Endothelial cell of umbilical vein (primary cell): ENCODE data around the gene FEN1. TPM values are rescaled to one million over a fixed set of nuclear protein-coding genes. Genes with fewer than 3 reads are reported as not detected.

ENCODE experiments used
- BruUV-seq: library from RNA; stranded (reverse); fragments of 400-500 nt; replicated peaks from 2 replicates; lab custom pipeline; 2021; lab: Mats Ljungman, UMichigan
- CTCF ChIA-PET: fragments of 300-600, 350-600 bp; sonication (Branson Sonifier 250); formaldehyde crosslinking; loops from one replicate; lab custom pipeline; 2021; ENCODE audit warnings: antibody characterized with exemption, inconsistent platforms; lab: Charles Lee
- POLR2A ChIA-PET: fragments of 300-600, 350-600 bp; sonication (Branson Sonifier 250); formaldehyde crosslinking; loops from one replicate; lab custom pipeline; 2021; ENCODE audit warnings: antibody characterized with exemption, inconsistent platforms; lab: Charles Lee
- DNase-seq: peaks from one replicate; pipeline ENCODE4 v3.0.0-alpha.2; 2011; ENCODE audit warnings: low read depth, low spot score
- FAIRE-seq: peaks from 2 replicates; lab custom pipeline; 2011; peaks lifted over from hg19 to GRCh38; lab: Jason Lieb, UNC
- H2AFZ ChIP-seq: 2 replicates; pipeline ENCODE4 v1.6.0; 2012; ENCODE audit warnings: low read depth, low read length, control low read depth, inconsistent platforms
- H3K27ac ChIP-seq: 2 replicates; pipeline ENCODE4 v1.5.1; 2011; ENCODE audit warnings: low read depth, mild to moderate bottlenecking, control low read depth, low read length, moderate library complexity; ENCODE audit not compliant: insufficient read depth
- H3K27me3 ChIP-seq, 2 experiments: 2 replicates each; pipeline versions ENCODE4 v1.6.0 to v1.6.1; 2011; ENCODE audit warnings: low read length in 2 of 2, mixed read lengths in 1 of 2; ENCODE audit not compliant: control insufficient read depth in 2 of 2, insufficient read depth in 2 of 2
- H3K36me3 ChIP-seq, 2 experiments: 2 replicates in 1 of 2; 3 replicates in 1 of 2; pipeline ENCODE4 v1.5.1; 2011; ENCODE audit warnings: low read length in 2 of 2, mild to moderate bottlenecking in 1 of 2, moderate library complexity in 1 of 2; ENCODE audit not compliant: control insufficient read depth in 2 of 2, insufficient read depth in 2 of 2; ENCODE audit errors: extremely low read depth in 1 of 2
- H3K4me1 ChIP-seq: 3 replicates; pipeline ENCODE4 v1.5.1; 2011; ENCODE audit warnings: mild to moderate bottlenecking, low read length; ENCODE audit not compliant: control insufficient read depth, insufficient read depth; ENCODE audit errors: extremely low read depth
- H3K4me2 ChIP-seq: 2 replicates; pipeline ENCODE4 v1.6.1; 2011; ENCODE audit warnings: low read length, control low read depth, mixed read lengths; ENCODE audit not compliant: insufficient read depth
- H3K4me3 ChIP-seq, 3 experiments: fragments of 200-600 bp in 1 of 3; sonication (generic), shearing (Covaris generic) in 1 of 3; replicated peaks in 1 of 3; 2 replicates each; pipeline ENCODE4 v1.5.1; 2011 to 2016; ENCODE audit warnings: control low read depth in 3 of 3, low read length in 3 of 3, mild to moderate bottlenecking in 2 of 3, inconsistent platforms in 1 of 3, low read depth in 1 of 3, moderate library complexity in 1 of 3; ENCODE audit not compliant: insufficient read depth in 1 of 3
- H3K79me2 ChIP-seq: 2 replicates; pipeline ENCODE4 v1.6.0; 2012; ENCODE audit warnings: low read length, inconsistent platforms; ENCODE audit not compliant: control insufficient read depth, insufficient read depth
- H3K9ac ChIP-seq: replicated peaks from 2 replicates; pipeline ENCODE3; 2011; ENCODE audit warnings: low read length, control low read depth; ENCODE audit not compliant: insufficient read depth; ENCODE audit errors: extremely low read depth
- H3K9me1 ChIP-seq: replicated peaks from 3 replicates; pipeline ENCODE4 v1.6.0; 2011; ENCODE audit warnings: mild to moderate bottlenecking, low read length; ENCODE audit not compliant: control insufficient read depth, insufficient read depth; ENCODE audit errors: extremely low read depth
- H3K9me3 ChIP-seq: replicated peaks from 2 replicates; pipeline ENCODE4 v1.5.1; 2012; ENCODE audit warnings: low read length, inconsistent platforms; ENCODE audit not compliant: control insufficient read depth, insufficient read depth
- H4K20me1 ChIP-seq: replicated peaks from 2 replicates; pipeline ENCODE3; 2011; ENCODE audit warnings: mild to moderate bottlenecking, low read length; ENCODE audit not compliant: control insufficient read depth, insufficient read depth; ENCODE audit errors: extremely low read depth
- EZH2 ChIP-seq: IDR thresholded peaks from 2 replicates; pipeline ENCODE4 v1.6.1; 2012; ENCODE audit warnings: borderline replicate concordance, low read depth, mild to moderate bottlenecking, moderate library complexity, low read length, inconsistent platforms; ENCODE audit not compliant: severe bottlenecking
- FOS ChIP-seq: IDR thresholded peaks from 2 replicates; pipeline ENCODE4 v1.6.1; 2011; ENCODE audit warnings: mild to moderate bottlenecking, low read length, moderate library complexity, borderline replicate concordance; ENCODE audit not compliant: insufficient read depth
- GATA2 ChIP-seq: IDR thresholded peaks from 2 replicates; pipeline ENCODE4 v1.7.0; 2011; ENCODE audit warnings: low read depth, mild to moderate bottlenecking, moderate library complexity, mixed read lengths, low read length; ENCODE audit not compliant: insufficient read length, insufficient read depth
- JUN ChIP-seq: IDR thresholded peaks from 2 replicates; pipeline ENCODE4 v1.6.1; 2011; ENCODE audit warnings: borderline replicate concordance, low read depth; ENCODE audit not compliant: insufficient read length, insufficient read depth
- MYC ChIP-seq: IDR thresholded peaks from one replicate; pipeline ENCODE4 v1.6.1; 2011; ENCODE audit warnings: mild to moderate bottlenecking, low read depth, low read length
- POLR2A ChIP-seq: IDR thresholded peaks from 2 replicates; pipeline ENCODE4 v1.6.1; 2012; ENCODE audit warnings: low read depth, mild to moderate bottlenecking, control low read depth, low read length
- POLR2AphosphoS5 ChIP-seq: IDR thresholded peaks from 2 replicates; pipeline ENCODE4 v1.6.1; 2012; ENCODE audit warnings: low read depth, mild to moderate bottlenecking, control low read depth, low read length, moderate library complexity; ENCODE audit not compliant: insufficient read depth
- dilution Hi-C: fragments of 300-500 bp; cut with MboI; formaldehyde crosslinking; loops from one replicate; pipeline ENCODE4 v1.15.0; 2019; ENCODE audit warnings: low sequenced_read_pairs; ENCODE audit not compliant: extremely low pct_ligation_motif_present
- intact Hi-C: fragments of 100-400 bp; cut with micrococcal nuclease; formaldehyde crosslinking; loops from one replicate; pipeline ENCODE4 v1.10.0; 2022
- polyA plus RNA-seq, 4 experiments: library from polyadenylated mRNA; depleted of rRNA in 3 of 4; stranded (reverse) in 3 of 4; unstranded in 1 of 4; fragments of >200 nt; gene quantifications; 2 replicates each; pipeline versions ENCODE4 v1.2.1 to v1.2.3, GENCODE V29; 2011 to 2012; ENCODE audit warnings: missing spikeins in 1 of 4
- total RNA-seq: library from RNA; stranded (reverse); gene quantifications from 2 replicates; pipeline ENCODE4 v1.2.3, GENCODE V29; 2021
- TF ChIP-seq, protein P1 (sequence below), 2 donors: IDR thresholded peaks; 1 replicate in 1 of 2; 2 replicates in 1 of 2; pipeline ENCODE4 v1.5.1; 2011; ENCODE audit warnings: low read length in 2 of 2, mild to moderate bottlenecking in 2 of 2, moderate library complexity in 2 of 2, control low read depth in 1 of 2, inconsistent platforms in 1 of 2, low read depth in 1 of 2; ENCODE audit not compliant: insufficient read depth in 1 of 2; ENCODE audit errors: extremely low read depth in 1 of 2
- TF ChIP-seq, protein P2 (sequence below): IDR thresholded peaks from 2 replicates; pipeline ENCODE4 v1.6.1; 2011; ENCODE audit not compliant: insufficient read depth, insufficient read length

Gene FEN1
- total and polyA plus RNA-seq, 2 donors (not counting 3 experiments of a cell fraction or from before 2014, with no cell fraction given): 29.3 to 60.5 TPM

DNA sequence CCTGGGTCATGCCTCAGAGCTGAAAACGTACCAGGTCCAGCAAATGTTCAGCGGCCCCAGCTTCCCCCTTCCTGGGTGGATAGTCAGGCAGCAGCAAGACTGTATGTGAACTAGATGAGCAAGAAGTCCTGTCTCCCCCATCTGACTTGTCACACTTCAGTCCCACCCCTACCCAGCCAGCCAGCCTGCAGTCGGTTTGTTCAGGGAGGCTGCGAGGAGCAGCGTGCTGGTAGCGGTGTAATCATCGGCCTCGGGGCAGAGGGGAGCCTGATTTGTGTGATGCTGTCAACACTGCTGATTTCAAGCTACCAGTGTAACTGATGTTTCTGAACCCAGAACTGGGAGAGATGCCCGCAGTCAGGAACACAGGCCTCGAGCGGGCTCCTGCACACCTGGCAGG lies 9.9 kb upstream of the FEN1 start:
- CTCF ChIA-PET: interaction anchor here (1.2 to 1.5 kb wide), 2 partner anchors 11 to 14 kb away, joined by 3 to 5 read pairs; no protein-coding TSS in a partner anchor
- POLR2A ChIA-PET: no interaction called here

More for the DNA sequence above, 9.9 kb upstream of the FEN1 start:
- no peak overlapping the region for H3K4me3 ChIP-seq
- no peak overlapping the region for H2AFZ ChIP-seq
- no peak for TF ChIP-seq JUN
- TF ChIP-seq, protein P1, sequence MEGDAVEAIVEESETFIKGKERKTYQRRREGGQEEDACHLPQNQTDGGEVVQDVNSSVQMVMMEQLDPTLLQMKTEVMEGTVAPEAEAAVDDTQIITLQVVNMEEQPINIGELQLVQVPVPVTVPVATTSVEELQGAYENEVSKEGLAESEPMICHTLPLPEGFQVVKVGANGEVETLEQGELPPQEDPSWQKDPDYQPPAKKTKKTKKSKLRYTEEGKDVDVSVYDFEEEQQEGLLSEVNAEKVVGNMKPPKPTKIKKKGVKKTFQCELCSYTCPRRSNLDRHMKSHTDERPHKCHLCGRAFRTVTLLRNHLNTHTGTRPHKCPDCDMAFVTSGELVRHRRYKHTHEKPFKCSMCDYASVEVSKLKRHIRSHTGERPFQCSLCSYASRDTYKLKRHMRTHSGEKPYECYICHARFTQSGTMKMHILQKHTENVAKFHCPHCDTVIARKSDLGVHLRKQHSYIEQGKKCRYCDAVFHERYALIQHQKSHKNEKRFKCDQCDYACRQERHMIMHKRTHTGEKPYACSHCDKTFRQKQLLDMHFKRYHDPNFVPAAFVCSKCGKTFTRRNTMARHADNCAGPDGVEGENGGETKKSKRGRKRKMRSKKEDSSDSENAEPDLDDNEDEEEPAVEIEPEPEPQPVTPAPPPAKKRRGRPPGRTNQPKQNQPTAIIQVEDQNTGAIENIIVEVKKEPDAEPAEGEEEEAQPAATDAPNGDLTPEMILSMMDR (IDR thresholded peaks at IDR 0.05; ENCODE audit: extremely low read depth in 1 of 2, insufficient read depth in 1 of 2, low read depth in 1 of 2, low read length in 2 of 2): no peak
- TF ChIP-seq GATA2: no peak
- TF ChIP-seq MYC: no peak
- TF ChIP-seq POLR2A: no peak
- no peak for TF ChIP-seq POLR2AphosphoS5
- no peak for TF ChIP-seq FOS
- TF ChIP-seq, protein P2, sequence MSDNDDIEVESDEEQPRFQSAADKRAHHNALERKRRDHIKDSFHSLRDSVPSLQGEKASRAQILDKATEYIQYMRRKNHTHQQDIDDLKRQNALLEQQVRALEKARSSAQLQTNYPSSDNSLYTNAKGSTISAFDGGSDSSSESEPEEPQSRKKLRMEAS: no peak
- no peak for TF ChIP-seq EZH2
- no peak overlapping the region for H3K4me2 ChIP-seq
- intact Hi-C loops (no loop called here), dilution Hi-C loops (no loop called here)
- H3K27me3 ChIP-seq: no peaks in the 10 kb centered on the region
- H3K9ac ChIP-seq: no peak overlapping the region
- H3K27ac ChIP-seq: no peak overlapping the region
- DNase-seq (no peak), FAIRE-seq (no peak)
- no peaks in the 10 kb centered on the region for H3K9me3 ChIP-seq
- no peaks in the 10 kb centered on the region for H3K79me2 ChIP-seq
- H3K9me1 ChIP-seq: no peaks in the 10 kb centered on the region
- no peaks in the 10 kb centered on the region for H4K20me1 ChIP-seq
- H3K36me3 ChIP-seq: peaks cover 0 to 28% of the 10 kb centered on the region in 2 experiments
- H3K4me1 ChIP-seq: no peaks in the 10 kb centered on the region
- BruUV-seq: no TSS peak
